Epidermal melanocyte (primary cell): ENCODE data around the gene SHE.
A peak's percentile ranks its signal among the peaks of the same experiment; 100 is the strongest.
"Not testable (repeated sequence)": the region's sequence is repeated elsewhere in the genome, so short reads cannot be mapped to it uniquely, and the experiment has no call there.

ENCODE experiments used
- DNase-seq: peaks from one replicate; pipeline ENCODE4 v3.0.0; 2011; ENCODE audit warnings: low spot score; ENCODE audit not compliant: insufficient read length

SHE gene

GRCh38 chr1:154502066-154502743, at the start of gene SHE, which contains the start of gene TDRD10:
SHE (minus strand) TSS chr1:154502412; CDS start chr1:154502026, 386 bp downstream.
TDRD10 (plus strand) TSS chr1:154502219; CDS start chr1:154506904, 4,685 bp downstream.
- no peak for DNase-seq

- DNase-seq, result no peak
Observed at GRCh38 chr1:154551474-154551873, 49.3 kb upstream of the SHE start.

- no peak for DNase-seq
Observed at GRCh38 chr1:154550657-154551056, 48.4 kb upstream of the SHE start.

GRCh38 chr1:154550070-154550469, 47.9 kb upstream of the SHE start:
- no peak for DNase-seq

- DNase-seq, result no peak
Observed at GRCh38 chr1:154549202-154549770, 47.1 kb upstream of the SHE start.

- DNase-seq, result no peak
Observed at GRCh38 chr1:154548028-154548427, 45.8 kb upstream of the SHE start.

GRCh38 chr1:154547105-154547732, 45.0 kb upstream of the SHE start:
- no peak for DNase-seq

GRCh38 chr1:154546264-154547063, 44.3 kb upstream of the SHE start:
- DNase-seq, result peak; percentile 73

- no peak for DNase-seq
Observed at GRCh38 chr1:154541231-154541630, 39.0 kb upstream of the SHE start.

GRCh38 chr1:154539486-154540483, 37.6 kb upstream of the SHE start:
- no peak for DNase-seq

- peak; percentile 70 for DNase-seq
Observed at GRCh38 chr1:154536570-154536969, 34.4 kb upstream of the SHE start.

- no peak for DNase-seq
Observed at GRCh38 chr1:154533952-154534844, 32.0 kb upstream of the SHE start.

- DNase-seq, result not testable (repeated sequence)
Observed at GRCh38 chr1:154531950-154532349, 29.7 kb upstream of the SHE start.

- no peak for DNase-seq
Observed at GRCh38 chr1:154529308-154529707, 27.1 kb upstream of the SHE start.

- DNase-seq, result no peak
Observed at GRCh38 chr1:154527192-154527591, 25.0 kb upstream of the SHE start.

GRCh38 chr1:154524881-154525280, 22.7 kb upstream of the SHE start:
- DNase-seq, result no peak

GRCh38 chr1:154521695-154522094, 19.5 kb upstream of the SHE start:
- DNase-seq, result no peak

GRCh38 chr1:154520333-154520732, 18.1 kb upstream of the SHE start:
- DNase-seq, result no peak

GRCh38 chr1:154519591-154519991, 17.4 kb upstream of the SHE start:
- DNase-seq, result no peak

GRCh38 chr1:154517661-154518060, 15.4 kb upstream of the SHE start:
- no peak for DNase-seq
